ENCODE results near the gene DBNL.

DNA sequence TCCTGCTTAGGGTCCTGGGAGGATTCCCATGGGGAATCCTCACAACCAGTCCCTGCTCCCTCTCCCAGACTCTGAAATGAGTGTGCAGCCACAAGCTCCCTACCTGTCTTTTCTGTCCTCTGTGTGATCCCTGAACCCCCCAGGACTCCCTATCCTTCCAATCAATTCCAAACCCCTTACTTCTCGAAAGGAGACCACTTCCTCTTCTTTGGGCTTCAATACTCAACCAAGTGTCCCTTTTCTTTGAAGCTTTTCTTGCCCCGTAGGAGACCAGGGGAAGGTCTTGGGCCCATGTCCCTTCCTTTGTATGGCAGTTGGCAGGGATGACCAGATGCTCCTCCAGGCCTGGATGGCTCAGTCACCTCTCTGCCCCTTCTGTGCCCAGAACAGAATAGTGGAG, 61.3 kb downstream of the DBNL start:
- TF ChIP-seq, protein P1, sequence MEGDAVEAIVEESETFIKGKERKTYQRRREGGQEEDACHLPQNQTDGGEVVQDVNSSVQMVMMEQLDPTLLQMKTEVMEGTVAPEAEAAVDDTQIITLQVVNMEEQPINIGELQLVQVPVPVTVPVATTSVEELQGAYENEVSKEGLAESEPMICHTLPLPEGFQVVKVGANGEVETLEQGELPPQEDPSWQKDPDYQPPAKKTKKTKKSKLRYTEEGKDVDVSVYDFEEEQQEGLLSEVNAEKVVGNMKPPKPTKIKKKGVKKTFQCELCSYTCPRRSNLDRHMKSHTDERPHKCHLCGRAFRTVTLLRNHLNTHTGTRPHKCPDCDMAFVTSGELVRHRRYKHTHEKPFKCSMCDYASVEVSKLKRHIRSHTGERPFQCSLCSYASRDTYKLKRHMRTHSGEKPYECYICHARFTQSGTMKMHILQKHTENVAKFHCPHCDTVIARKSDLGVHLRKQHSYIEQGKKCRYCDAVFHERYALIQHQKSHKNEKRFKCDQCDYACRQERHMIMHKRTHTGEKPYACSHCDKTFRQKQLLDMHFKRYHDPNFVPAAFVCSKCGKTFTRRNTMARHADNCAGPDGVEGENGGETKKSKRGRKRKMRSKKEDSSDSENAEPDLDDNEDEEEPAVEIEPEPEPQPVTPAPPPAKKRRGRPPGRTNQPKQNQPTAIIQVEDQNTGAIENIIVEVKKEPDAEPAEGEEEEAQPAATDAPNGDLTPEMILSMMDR (IDR thresholded peaks at IDR 0.05), result no peak
- TF ChIP-seq POLR2A (IDR thresholded peaks at IDR 0.05) (no peak), EP300 (IDR thresholded peaks at IDR 0.05) (no peak)
